Smooth muscle cell (in vitro differentiated cells): ENCODE data around the gene CBLC. TPM values are rescaled to one million over a fixed set of nuclear protein-coding genes. Genes with fewer than 3 reads are reported as not detected.

Experiments used
- DNase-seq: peaks from one replicate; lab custom pipeline; 2025; ENCODE audit not compliant: unreplicated experiment; lab: John Stamatoyannopoulos, UW
- H2AFZ ChIP-seq: fragments of 200-600 bp; sonication (generic); 2 replicates; pipeline ENCODE4 v1.6.0; 2016; ENCODE audit warnings: antibody characterized with exemption, low read depth, mild to moderate bottlenecking
- H3F3A ChIP-seq: fragments of 200-600 bp; sonication (generic); 2 replicates; pipeline ENCODE4 v1.6.0; 2017; ENCODE audit warnings: antibody characterized with exemption, low read depth
- H3K27ac ChIP-seq: fragments of 200-600 bp; sonication (generic); 2 replicates; pipeline ENCODE4 v1.5.1; 2016; ENCODE audit warnings: low read depth, mild to moderate bottlenecking
- H3K27me3 ChIP-seq: fragments of 200-600 bp; sonication (generic); 2 replicates; pipeline ENCODE4 v1.6.1; 2016; ENCODE audit warnings: low read depth, mild to moderate bottlenecking
- H3K36me3 ChIP-seq: fragments of 200-600 bp; sonication (generic); 2 replicates; pipeline ENCODE4 v1.5.1; 2016; ENCODE audit warnings: low read depth
- H3K4me1 ChIP-seq: fragments of 200-600 bp; sonication (generic); 2 replicates; pipeline ENCODE4 v1.5.1; 2016; ENCODE audit warnings: low read depth
- H3K4me2 ChIP-seq: fragments of 200-600 bp; sonication (generic); 2 replicates; pipeline ENCODE4 v1.6.0; 2016; ENCODE audit warnings: mild to moderate bottlenecking
- H3K4me3 ChIP-seq: fragments of 200-600 bp; sonication (generic); 2 replicates; pipeline ENCODE4 v1.5.1; 2016; ENCODE audit warnings: mild to moderate bottlenecking
- H3K79me2 ChIP-seq: fragments of 200-600 bp; sonication (generic); 2 replicates; pipeline ENCODE4 v1.6.0; 2016; ENCODE audit warnings: low read depth, mild to moderate bottlenecking
- H3K9ac ChIP-seq: fragments of 200-600 bp; sonication (generic); 2 replicates; pipeline ENCODE4 v1.6.0; 2016; ENCODE audit warnings: low read depth
- H3K9me3 ChIP-seq: fragments of 200-600 bp; sonication (generic); replicated peaks from 2 replicates; pipeline ENCODE4 v1.5.1; 2016; ENCODE audit warnings: low read depth
- H4K20me1 ChIP-seq: fragments of 200-600 bp; sonication (generic); 2 replicates; pipeline ENCODE4 v1.6.0; 2016; ENCODE audit warnings: low read depth
- CTCF ChIP-seq: fragments of 200-600 bp; sonication (generic); IDR thresholded peaks from 2 replicates; pipeline ENCODE4 v1.5.1; 2017; ENCODE audit warnings: borderline replicate concordance, mild to moderate bottlenecking, antibody characterized with exemption; ENCODE audit not compliant: insufficient read depth, poor library complexity, severe bottlenecking
- WGBS: methylation state at CpG from one replicate; pipeline ENCODE4 v1.1.7; 2016; ENCODE audit warnings: low lambda C conversion rate; 5-methylcytosine and 5-hydroxymethylcytosine counted together
- polyA plus RNA-seq: library from polyadenylated mRNA; unstranded; fragments of >200 nt; fragmentation: Nextera tagmentation; extraction: Ambion mirVana; gene quantifications from 2 replicates; pipeline ENCODE4 v1.2.1, GENCODE V29; 2016
- total RNA-seq: library from RNA; depleted of rRNA; stranded (reverse); fragments of >200 nt; gene quantifications from 2 replicates; pipeline ENCODE4 v1.2.3, GENCODE V29; 2014

The CBLC gene
- total and polyA plus RNA-seq, 2 experiments from 2014 or later = 0.40 to 0.87 TPM

DNA sequence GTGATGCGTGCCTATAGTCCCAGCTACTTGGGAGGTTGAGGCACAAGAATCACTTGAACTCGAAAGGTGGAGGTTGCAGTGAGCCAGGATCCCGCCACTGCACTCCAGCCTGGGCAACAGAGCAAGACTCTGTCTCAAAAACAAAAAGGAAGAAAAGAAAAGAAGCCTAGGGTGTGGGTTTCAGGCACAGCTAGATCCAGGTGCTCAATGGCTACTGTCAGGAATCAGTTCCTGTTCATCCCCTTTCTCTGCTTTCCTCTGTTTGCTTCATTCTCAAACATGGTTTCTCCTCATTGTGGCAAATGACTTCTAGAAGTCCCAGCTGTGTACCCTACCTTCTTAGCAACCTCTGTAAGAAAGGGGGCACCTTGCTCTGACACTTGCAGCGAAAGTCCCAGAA lies 5.9 kb downstream of the CBLC start:
- Histone ChIP-seq H3K79me2 (no peaks in the 10 kb centered on the region), H3K27me3 (no peaks in the 10 kb centered on the region), H3K36me3 (no peaks in the 10 kb centered on the region), H3K9me3 (no peaks in the 10 kb centered on the region), H3K27ac (no peak overlapping the region), H3K4me1 (no peaks in the 10 kb centered on the region), H3F3A (no peaks in the 10 kb centered on the region), H3K9ac (no peak overlapping the region), H3K4me3 (no peak overlapping the region), H4K20me1 (no peaks in the 10 kb centered on the region), H2AFZ (no peak overlapping the region), H3K4me2 (no peak overlapping the region)
- no peak for TF ChIP-seq CTCF
- DNase-seq = no peak
- WGBS = 94% methylated on average over 4 of the region's 4 CpGs

DNA sequence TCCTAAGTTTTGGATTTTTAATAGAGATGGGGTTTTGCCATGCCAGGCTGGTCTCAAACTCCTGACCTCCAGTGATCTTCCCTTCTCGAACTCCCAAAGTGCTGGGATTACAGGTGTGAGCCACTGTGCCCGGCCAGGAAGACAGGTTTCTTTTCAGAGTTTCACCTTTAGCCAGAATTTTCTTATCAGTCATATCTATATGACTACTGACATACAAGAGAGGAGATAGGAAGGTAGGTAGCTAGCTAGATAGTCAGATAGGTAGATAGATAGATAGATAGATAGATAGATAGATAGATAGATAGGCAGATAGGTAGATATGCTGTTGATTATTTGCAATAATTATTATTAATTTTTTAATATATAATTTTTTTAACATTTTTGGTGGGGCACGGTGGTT lies 7.6 kb downstream of the CBLC start:
- 82% methylated on average over 3 of the region's 3 CpGs for WGBS
- H4K20me1 ChIP-seq = no peaks in the 10 kb centered on the region

DNA sequence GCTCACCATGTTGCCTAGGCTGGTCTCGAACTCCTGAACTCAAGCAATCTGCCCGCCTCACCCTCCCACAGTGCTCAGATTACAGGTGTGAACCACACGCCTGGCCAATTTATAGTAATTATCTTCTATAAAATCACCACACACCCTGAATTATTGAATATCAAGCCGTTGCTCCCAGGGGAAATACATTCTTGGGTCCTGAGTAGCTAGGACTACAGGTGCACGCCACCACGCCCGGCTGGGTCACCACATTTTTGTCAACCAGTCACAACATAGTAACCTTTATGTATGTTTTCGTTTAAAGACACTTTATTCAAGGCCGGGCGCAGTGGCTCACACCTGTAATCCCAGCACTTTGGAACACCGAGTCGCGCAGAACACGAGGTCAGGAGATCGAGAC lies 8.3 kb downstream of the CBLC start:
- no peaks in the 10 kb centered on the region for H3K27me3 ChIP-seq
- H3K4me2 ChIP-seq = no peak overlapping the region
- no peak overlapping the region for H2AFZ ChIP-seq
- H3K36me3 ChIP-seq = no peaks in the 10 kb centered on the region
- WGBS = 94% methylated on average over 15 of the region's 15 CpGs
- H3K9ac ChIP-seq = no peak overlapping the region
- H3K27ac ChIP-seq = no peak overlapping the region
- H3K4me3 ChIP-seq = no peak overlapping the region
- no peaks in the 10 kb centered on the region for H3K4me1 ChIP-seq
- H4K20me1 ChIP-seq = no peaks in the 10 kb centered on the region
- no peaks in the 10 kb centered on the region for H3F3A ChIP-seq
- DNase-seq = no peak
- no peak for TF ChIP-seq CTCF
- H3K9me3 ChIP-seq = no peaks in the 10 kb centered on the region
- no peaks in the 10 kb centered on the region for H3K79me2 ChIP-seq

More for the DNA sequence above, 7.6 kb downstream of the CBLC start:
- Histone ChIP-seq H3K79me2 (no peaks in the 10 kb centered on the region), H3K36me3 (no peaks in the 10 kb centered on the region), H2AFZ (no peak overlapping the region), H3K4me3 (no peak overlapping the region), H3K27me3 (no peaks in the 10 kb centered on the region), H3K4me2 (no peak overlapping the region), H3K9me3 (no peaks in the 10 kb centered on the region), H3F3A (no peaks in the 10 kb centered on the region), H3K27ac (no peak overlapping the region), H3K9ac (no peak overlapping the region), H3K4me1 (no peaks in the 10 kb centered on the region)
- no peak for TF ChIP-seq CTCF
- no peak for DNase-seq

DNA sequence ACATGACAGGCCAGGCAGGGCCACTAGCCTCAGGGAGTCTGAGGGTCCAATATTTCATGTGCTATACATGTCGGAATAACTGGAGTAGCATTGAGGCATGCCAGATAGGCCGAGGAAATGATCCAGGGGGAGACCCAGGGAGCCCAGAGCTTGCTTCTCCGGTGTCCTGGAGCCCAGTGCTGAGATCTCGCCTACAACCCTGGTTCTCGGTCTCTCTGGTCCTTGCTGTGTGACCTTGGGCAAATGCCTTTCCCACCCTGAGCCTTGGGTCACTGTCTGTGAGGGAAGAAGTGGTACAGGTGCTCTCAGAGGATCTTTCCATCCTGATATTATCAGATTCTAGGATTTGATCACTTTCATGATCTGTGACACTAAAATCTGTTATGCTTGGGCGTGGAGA lies 11.3 kb downstream of the CBLC start:
- no peak overlapping the region for H3K4me2 ChIP-seq
- TF ChIP-seq CTCF = no peak

More for the DNA sequence above, 11.3 kb downstream of the CBLC start:
- Histone ChIP-seq H3K9me3 (no peaks in the 10 kb centered on the region), H3K27ac (no peak overlapping the region), H3K4me3 (no peak overlapping the region), H3K27me3 (no peaks in the 10 kb centered on the region), H3K79me2 (no peaks in the 10 kb centered on the region), H3F3A (no peaks in the 10 kb centered on the region), H3K4me1 (no peaks in the 10 kb centered on the region), H2AFZ (no peak overlapping the region), H4K20me1 (no peaks in the 10 kb centered on the region), H3K9ac (no peak overlapping the region), H3K36me3 (no peaks in the 10 kb centered on the region)
- DNase-seq = no peak
- 95% methylated on average over 6 of the region's 6 CpGs for WGBS
